IMR-90 (cell line): Measurements from ENCODE around the gene MAPK10.

Experiments used
- FOS ChIP-seq: fragments of 150-350 bp; IDR thresholded peaks from 2 replicates; pipeline ENCODE4 v1.6.1; 2016; ENCODE audit warnings: low read depth, low read length
- MAFK ChIP-seq: IDR thresholded peaks from 2 replicates; pipeline ENCODE4 v1.6.1; 2012; ENCODE audit warnings: low read depth, low read length, improper control_type of control experiment
- MXI1 ChIP-seq: IDR thresholded peaks from 2 replicates; pipeline ENCODE4 v1.6.1; 2012; ENCODE audit warnings: low read depth, mild to moderate bottlenecking, low read length, moderate library complexity, borderline replicate concordance
- TF ChIP-seq, protein P1 (sequence below): conservative IDR thresholded peaks from 2 replicates; pipeline ENCODE4 v1.5.1; 2012; ENCODE audit warnings: mild to moderate bottlenecking, low read depth, low read length, improper control_type of control experiment

DNA sequence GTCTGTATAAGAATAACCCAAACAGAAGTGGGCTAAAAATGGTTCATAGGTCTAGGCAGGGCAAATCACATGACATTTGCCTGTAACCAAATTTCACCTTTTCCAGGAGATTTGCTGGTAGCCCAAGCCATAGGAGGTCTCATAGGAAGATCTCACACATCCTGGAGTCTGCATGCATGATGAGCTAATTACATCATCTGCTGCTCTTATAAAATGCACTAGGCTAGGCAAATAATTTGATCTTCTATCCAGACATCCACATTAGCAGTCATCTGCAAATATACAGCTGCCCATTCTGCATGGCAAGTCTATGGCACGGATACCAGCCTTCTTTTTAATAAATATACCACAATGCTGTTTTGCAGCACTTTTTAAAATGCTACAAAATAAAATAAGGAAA lies 87.2 kb downstream of the MAPK10 start:
- TF ChIP-seq, protein P1, sequence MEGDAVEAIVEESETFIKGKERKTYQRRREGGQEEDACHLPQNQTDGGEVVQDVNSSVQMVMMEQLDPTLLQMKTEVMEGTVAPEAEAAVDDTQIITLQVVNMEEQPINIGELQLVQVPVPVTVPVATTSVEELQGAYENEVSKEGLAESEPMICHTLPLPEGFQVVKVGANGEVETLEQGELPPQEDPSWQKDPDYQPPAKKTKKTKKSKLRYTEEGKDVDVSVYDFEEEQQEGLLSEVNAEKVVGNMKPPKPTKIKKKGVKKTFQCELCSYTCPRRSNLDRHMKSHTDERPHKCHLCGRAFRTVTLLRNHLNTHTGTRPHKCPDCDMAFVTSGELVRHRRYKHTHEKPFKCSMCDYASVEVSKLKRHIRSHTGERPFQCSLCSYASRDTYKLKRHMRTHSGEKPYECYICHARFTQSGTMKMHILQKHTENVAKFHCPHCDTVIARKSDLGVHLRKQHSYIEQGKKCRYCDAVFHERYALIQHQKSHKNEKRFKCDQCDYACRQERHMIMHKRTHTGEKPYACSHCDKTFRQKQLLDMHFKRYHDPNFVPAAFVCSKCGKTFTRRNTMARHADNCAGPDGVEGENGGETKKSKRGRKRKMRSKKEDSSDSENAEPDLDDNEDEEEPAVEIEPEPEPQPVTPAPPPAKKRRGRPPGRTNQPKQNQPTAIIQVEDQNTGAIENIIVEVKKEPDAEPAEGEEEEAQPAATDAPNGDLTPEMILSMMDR: no peak
- TF ChIP-seq FOS: no peak
- TF ChIP-seq MXI1: no peak
- TF ChIP-seq MAFK: no peak
